A673 (cell line): ENCODE results near the gene ARID3A.

Experiments used
- EZH2 ChIP-seq: fragments of 200-600 bp; sonication (generic); IDR thresholded peaks from 2 replicates; pipeline ENCODE4 v1.6.1; 2017; ENCODE audit warnings: borderline replicate concordance, low read depth, mild to moderate bottlenecking, mixed read lengths, antibody characterized with exemption, low read length; ENCODE audit not compliant: poor library complexity, severe bottlenecking
- TF ChIP-seq, protein P1 (sequence below): fragments of 300-800, 200-600 bp; sonication (generic); conservative IDR thresholded peaks from 2 replicates; pipeline ENCODE4 v1.5.1; 2017; ENCODE audit warnings: low read depth, mild to moderate bottlenecking, antibody characterized with exemption, low read length, moderate library complexity, mixed read lengths

DNA sequence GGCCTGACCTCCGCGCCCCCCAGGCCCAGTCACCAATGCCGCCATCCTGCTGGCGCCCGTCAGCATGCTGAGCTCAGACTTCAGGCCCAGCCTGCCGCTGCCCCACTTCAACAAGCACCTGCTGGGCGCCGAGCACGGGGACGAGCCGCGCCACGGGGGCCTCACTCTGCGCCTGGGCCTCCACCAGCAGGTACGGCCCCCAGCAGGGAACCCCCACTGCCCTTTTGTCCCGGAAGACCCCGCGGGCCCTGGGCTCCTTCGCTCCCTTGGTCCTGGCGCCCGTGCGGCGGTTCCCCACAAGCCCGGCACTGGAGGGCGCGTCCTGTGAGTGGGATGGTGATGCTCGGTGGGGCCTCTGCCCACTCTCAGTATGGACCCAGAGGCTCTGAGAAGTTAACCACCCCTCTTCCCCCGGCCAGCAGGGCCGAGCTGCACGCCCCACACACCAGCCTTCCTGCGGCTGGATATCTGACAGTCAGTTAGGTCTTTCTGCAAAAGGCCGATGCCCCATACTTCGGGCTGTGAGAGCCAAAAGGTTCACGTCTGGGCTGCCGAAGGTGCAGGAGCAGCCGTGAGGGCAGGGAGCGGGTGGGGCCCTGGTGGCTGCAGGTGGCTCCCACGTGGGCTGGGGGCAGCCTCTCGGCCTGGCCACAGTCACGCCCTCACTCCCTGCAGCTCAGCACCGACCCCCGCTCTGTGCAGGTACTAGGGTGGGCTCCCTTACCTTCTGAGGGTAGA lies 66.3 kb downstream of the ARID3A start:
- TF ChIP-seq, protein P1, sequence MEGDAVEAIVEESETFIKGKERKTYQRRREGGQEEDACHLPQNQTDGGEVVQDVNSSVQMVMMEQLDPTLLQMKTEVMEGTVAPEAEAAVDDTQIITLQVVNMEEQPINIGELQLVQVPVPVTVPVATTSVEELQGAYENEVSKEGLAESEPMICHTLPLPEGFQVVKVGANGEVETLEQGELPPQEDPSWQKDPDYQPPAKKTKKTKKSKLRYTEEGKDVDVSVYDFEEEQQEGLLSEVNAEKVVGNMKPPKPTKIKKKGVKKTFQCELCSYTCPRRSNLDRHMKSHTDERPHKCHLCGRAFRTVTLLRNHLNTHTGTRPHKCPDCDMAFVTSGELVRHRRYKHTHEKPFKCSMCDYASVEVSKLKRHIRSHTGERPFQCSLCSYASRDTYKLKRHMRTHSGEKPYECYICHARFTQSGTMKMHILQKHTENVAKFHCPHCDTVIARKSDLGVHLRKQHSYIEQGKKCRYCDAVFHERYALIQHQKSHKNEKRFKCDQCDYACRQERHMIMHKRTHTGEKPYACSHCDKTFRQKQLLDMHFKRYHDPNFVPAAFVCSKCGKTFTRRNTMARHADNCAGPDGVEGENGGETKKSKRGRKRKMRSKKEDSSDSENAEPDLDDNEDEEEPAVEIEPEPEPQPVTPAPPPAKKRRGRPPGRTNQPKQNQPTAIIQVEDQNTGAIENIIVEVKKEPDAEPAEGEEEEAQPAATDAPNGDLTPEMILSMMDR: no peak
- TF ChIP-seq EZH2: no peak
